Stimulated activated CD4-positive, alpha-beta T cell treated with anti-CD3 and anti-CD28 coated beads, Interleukin-12 subunit alpha, Interleukin-12 subunit beta, amount 100 ng/mL, for 48 hours (primary cell): Measurements from ENCODE around the gene CHPF.
A peak's percentile ranks its signal among the peaks of the same experiment; 100 is the strongest.

Experiments
- DNase-seq, 3 donors: peaks; one replicate each; pipeline ENCODE4 v3.0.0-alpha.2; 2020; ENCODE audit warnings: low read depth in 2 of 3, low spot score in 1 of 3

The CHPF gene

GRCh38 chr2:219514836-219515235 is 28.8 kb downstream of the CHPF start:
- DNase-seq: no peak

GRCh38 chr2:219514196-219514761 is 29.3 kb downstream of the CHPF start, which contains the start of gene ASIC4:
TSS of gene ASIC4 (plus strand) at chr2:219514482. CDS start at chr2:219514725, 243 bp downstream.
- DNase-seq: no peak

- no peak for DNase-seq
These were observed 29.8 kb downstream of the CHPF start for GRCh38 chr2:219513787-219514186.

- DNase-seq: no peak
These were observed 30.9 kb downstream of the CHPF start for GRCh38 chr2:219512524-219513216.

GRCh38 chr2:219511547-219512325 is 31.9 kb downstream of the CHPF start:
- DNase-seq: no peak

- DNase-seq: no peak
These were observed 33.0 kb downstream of the CHPF start for GRCh38 chr2:219510512-219511135.

- peak; percentile 21 to 35 (median 28) for DNase-seq
These were observed 33.7 kb downstream of the CHPF start for GRCh38 chr2:219509780-219510511.

- DNase-seq: no peak
These were observed 34.4 kb downstream of the CHPF start for GRCh38 chr2:219508971-219509779.

GRCh38 chr2:219508444-219508734 is 35.2 kb downstream of the CHPF start:
- no peak for DNase-seq

GRCh38 chr2:219507581-219508443 is 35.8 kb downstream of the CHPF start:
- DNase-seq: no peak

- no peak for DNase-seq
These were observed 36.6 kb downstream of the CHPF start for GRCh38 chr2:219506802-219507526.

GRCh38 chr2:219506153-219506801 is 37.3 kb downstream of the CHPF start:
- DNase-seq: no peak

GRCh38 chr2:219505585-219505984 is 38.0 kb downstream of the CHPF start:
- no peak for DNase-seq

GRCh38 chr2:219502618-219503017 is 41.0 kb downstream of the CHPF start:
- no peak for DNase-seq

GRCh38 chr2:219501849-219502248 is 41.8 kb downstream of the CHPF start:
- DNase-seq: no peak

- no peak for DNase-seq
These were observed 43.5 kb downstream of the CHPF start for GRCh38 chr2:219500135-219500534.

- no peak for DNase-seq
These were observed 44.1 kb downstream of the CHPF start for GRCh38 chr2:219499555-219499954.

- no peak for DNase-seq
These were observed 44.6 kb downstream of the CHPF start for GRCh38 chr2:219499058-219499307.
